Measurements from ENCODE around the gene LRRC27.

Gene LRRC27

GRCh38 chr10:132417257-132417910, 85.4 kb downstream of the LRRC27 start:
- no peak for DNase-seq

GRCh38 chr10:132417957-132418441, 86.0 kb downstream of the LRRC27 start:
- DNase-seq, result no peak

GRCh38 chr10:132418527-132419416, 86.8 kb downstream of the LRRC27 start:
- DNase-seq, result no peak

GRCh38 chr10:132419538-132420468, 87.8 kb downstream of the LRRC27 start:
- DNase-seq, result no peak

- DNase-seq, result no peak
These were observed 88.5 kb downstream of the LRRC27 start for GRCh38 chr10:132420469-132420980.

GRCh38 chr10:132420981-132421846, 89.2 kb downstream of the LRRC27 start:
- DNase-seq, result no peak

- no peak for DNase-seq
These were observed 90.1 kb downstream of the LRRC27 start for GRCh38 chr10:132421847-132422751.

GRCh38 chr10:132422903-132423825, 91.2 kb downstream of the LRRC27 start:
- DNase-seq, result no peak

- DNase-seq, result no peak
These were observed 92.2 kb downstream of the LRRC27 start for GRCh38 chr10:132423966-132424861.

GRCh38 chr10:132425029-132425756, 93.2 kb downstream of the LRRC27 start:
- no peak for DNase-seq

- no peak for DNase-seq
These were observed 93.8 kb downstream of the LRRC27 start for GRCh38 chr10:132425757-132426155.

- DNase-seq, result no peak
These were observed 95.2 kb downstream of the LRRC27 start for GRCh38 chr10:132427006-132427771.

- DNase-seq, result no peak
These were observed 96.0 kb downstream of the LRRC27 start for GRCh38 chr10:132427939-132428367.

GRCh38 chr10:132428486-132428995, 96.5 kb downstream of the LRRC27 start:
- no peak for DNase-seq
